HG03571 (cell line): ENCODE measurements around the gene DCAF8L1.
"Not testable (repeated sequence)": the region's sequence is repeated elsewhere in the genome, so short reads cannot be mapped to it uniquely, and the experiment has no call there.

ENCODE experiments used
- ATAC-seq: cut with Tn5 transposase; IDR thresholded peaks from one replicate; pipeline ENCODE4 v1.9.1; 2021; ENCODE audit not compliant: unreplicated experiment

DCAF8L1 gene

GRCh38 chrX:27981349-27981748, at the start of gene DCAF8L1:
DCAF8L1 (minus strand) TSS chrX:27981449; CDS start chrX:27981334, 115 bp downstream.
- ATAC-seq = no peak

- ATAC-seq = no peak
Measured at GRCh38 chrX:28022371-28022770, 41.1 kb upstream of the DCAF8L1 start.

- no peak for ATAC-seq
Measured at GRCh38 chrX:28016823-28017222, 35.6 kb upstream of the DCAF8L1 start.

- no peak for ATAC-seq
Measured at GRCh38 chrX:28015993-28016392, 34.7 kb upstream of the DCAF8L1 start.

- no peak for ATAC-seq
Measured at GRCh38 chrX:28010875-28011274, 29.6 kb upstream of the DCAF8L1 start.

GRCh38 chrX:27998666-27999065, 17.4 kb upstream of the DCAF8L1 start:
- no peak for ATAC-seq

GRCh38 chrX:27997622-27998021, 16.4 kb upstream of the DCAF8L1 start:
- ATAC-seq = no peak

GRCh38 chrX:27996132-27996531, 14.9 kb upstream of the DCAF8L1 start:
- ATAC-seq = no peak

- no peak for ATAC-seq
Measured at GRCh38 chrX:27995611-27996010, 14.4 kb upstream of the DCAF8L1 start.

- ATAC-seq = no peak
Measured at GRCh38 chrX:27987862-27988646, 6.8 kb upstream of the DCAF8L1 start.

GRCh38 chrX:27976934-27977333, 4.3 kb downstream of the DCAF8L1 start:
- not testable (repeated sequence) for ATAC-seq

GRCh38 chrX:27976284-27976683, 5.0 kb downstream of the DCAF8L1 start:
- no peak for ATAC-seq

GRCh38 chrX:27968878-27969277, 12.4 kb downstream of the DCAF8L1 start:
- ATAC-seq = no peak

- ATAC-seq = no peak
Measured at GRCh38 chrX:27968352-27968751, 12.9 kb downstream of the DCAF8L1 start.

GRCh38 chrX:27966955-27967354, 14.3 kb downstream of the DCAF8L1 start:
- ATAC-seq = no peak

GRCh38 chrX:27966492-27966891, 14.8 kb downstream of the DCAF8L1 start:
- ATAC-seq = no peak

- not testable (repeated sequence) for ATAC-seq
Measured at GRCh38 chrX:27965348-27965747, 15.9 kb downstream of the DCAF8L1 start.

- ATAC-seq = no peak
Measured at GRCh38 chrX:27964432-27964831, 16.8 kb downstream of the DCAF8L1 start.

GRCh38 chrX:27960410-27960809, 20.8 kb downstream of the DCAF8L1 start:
- ATAC-seq = not testable (repeated sequence)

GRCh38 chrX:27953171-27953570, 28.1 kb downstream of the DCAF8L1 start:
- ATAC-seq = no peak

- ATAC-seq = no peak
Measured at GRCh38 chrX:27933361-27933760, 47.9 kb downstream of the DCAF8L1 start.
